ENCODE results near the gene RGS8.

The RGS8 gene

GRCh38 chr1:182637769-182638168 is 46.6 kb downstream of the RGS8 start:
- no peak for DNase-seq (ENCODE audit: low spot score)

- no peak for DNase-seq (ENCODE audit: low spot score)
Observed at GRCh38 chr1:182635871-182636270, 48.5 kb downstream of the RGS8 start.
